ENCODE data around the gene MAP3K1.

MAP3K1 gene

DNA sequence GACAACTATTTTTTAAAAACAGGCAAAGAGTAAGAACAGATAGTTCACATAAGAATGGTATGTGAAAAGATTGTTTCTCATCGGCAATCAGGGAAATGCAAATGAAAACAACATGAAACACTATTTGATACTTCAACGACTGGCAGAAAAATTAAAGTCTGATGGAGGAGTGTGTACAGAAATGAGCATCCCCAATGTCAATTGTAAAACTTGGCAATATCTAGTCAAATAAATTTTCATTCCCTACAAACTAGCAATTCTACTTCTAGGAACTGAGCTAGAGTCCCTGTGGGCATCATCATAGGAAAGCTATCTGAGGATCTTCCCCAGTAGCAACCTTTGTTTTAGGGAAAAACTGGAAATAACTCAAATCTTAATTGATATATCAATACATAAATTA, 29.0 kb upstream of the MAP3K1 start:
- TF ChIP-seq, protein P1, sequence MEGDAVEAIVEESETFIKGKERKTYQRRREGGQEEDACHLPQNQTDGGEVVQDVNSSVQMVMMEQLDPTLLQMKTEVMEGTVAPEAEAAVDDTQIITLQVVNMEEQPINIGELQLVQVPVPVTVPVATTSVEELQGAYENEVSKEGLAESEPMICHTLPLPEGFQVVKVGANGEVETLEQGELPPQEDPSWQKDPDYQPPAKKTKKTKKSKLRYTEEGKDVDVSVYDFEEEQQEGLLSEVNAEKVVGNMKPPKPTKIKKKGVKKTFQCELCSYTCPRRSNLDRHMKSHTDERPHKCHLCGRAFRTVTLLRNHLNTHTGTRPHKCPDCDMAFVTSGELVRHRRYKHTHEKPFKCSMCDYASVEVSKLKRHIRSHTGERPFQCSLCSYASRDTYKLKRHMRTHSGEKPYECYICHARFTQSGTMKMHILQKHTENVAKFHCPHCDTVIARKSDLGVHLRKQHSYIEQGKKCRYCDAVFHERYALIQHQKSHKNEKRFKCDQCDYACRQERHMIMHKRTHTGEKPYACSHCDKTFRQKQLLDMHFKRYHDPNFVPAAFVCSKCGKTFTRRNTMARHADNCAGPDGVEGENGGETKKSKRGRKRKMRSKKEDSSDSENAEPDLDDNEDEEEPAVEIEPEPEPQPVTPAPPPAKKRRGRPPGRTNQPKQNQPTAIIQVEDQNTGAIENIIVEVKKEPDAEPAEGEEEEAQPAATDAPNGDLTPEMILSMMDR (IDR thresholded peaks at IDR 0.05; ENCODE audit: borderline replicate concordance, insufficient read depth, low read depth, low read length): no peak
- no peak overlapping the region for H3K4me3 ChIP-seq (ENCODE audit: low read depth, low read length)

DNA sequence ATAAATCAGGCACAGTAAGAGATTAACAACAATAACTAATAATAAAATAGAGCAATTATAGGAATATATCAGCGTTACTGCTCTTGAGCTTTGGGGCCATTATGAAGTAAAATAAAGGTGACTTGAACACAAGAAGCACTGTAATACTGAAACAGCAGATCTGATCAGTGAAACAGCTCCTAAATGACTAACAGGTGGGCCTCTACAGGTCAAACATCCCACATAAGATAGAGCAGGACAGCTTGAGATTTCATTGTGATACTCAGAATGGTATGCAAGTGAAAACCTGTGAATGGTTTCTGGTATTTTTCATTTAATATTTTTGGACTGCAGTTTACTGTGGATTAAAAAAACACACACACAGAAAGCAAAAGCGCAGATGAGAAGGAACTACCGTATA, 24.0 kb upstream of the MAP3K1 start:
- TF ChIP-seq, protein P1 (IDR thresholded peaks at IDR 0.05; ENCODE audit: borderline replicate concordance, insufficient read depth, low read depth, low read length): no peak
- H3K4me3 ChIP-seq (ENCODE audit: low read depth, low read length): no peak overlapping the region

DNA sequence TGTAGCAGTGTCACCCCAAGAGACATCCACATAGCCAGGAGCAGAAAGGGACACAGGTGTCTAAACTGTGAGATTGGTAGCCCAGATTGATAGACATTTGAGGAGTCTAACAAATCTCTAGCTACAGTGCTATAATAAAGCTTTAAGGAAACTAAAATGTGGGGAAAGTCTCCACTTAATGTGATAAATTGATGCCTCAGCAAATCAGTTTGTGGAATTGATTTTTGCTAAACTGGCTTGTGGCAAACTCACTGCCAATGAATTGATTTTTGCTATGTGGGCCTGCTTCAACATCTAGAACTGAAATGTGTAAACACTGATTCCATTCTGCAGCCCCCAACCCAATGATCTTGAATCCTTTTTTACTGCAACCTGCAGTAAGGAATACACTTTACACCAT, 16.8 kb upstream of the MAP3K1 start:
- TF ChIP-seq, protein P1 (IDR thresholded peaks at IDR 0.05; ENCODE audit: borderline replicate concordance, insufficient read depth, low read depth, low read length): no peak
- no peak overlapping the region for H3K4me3 ChIP-seq (ENCODE audit: low read depth, low read length)

DNA sequence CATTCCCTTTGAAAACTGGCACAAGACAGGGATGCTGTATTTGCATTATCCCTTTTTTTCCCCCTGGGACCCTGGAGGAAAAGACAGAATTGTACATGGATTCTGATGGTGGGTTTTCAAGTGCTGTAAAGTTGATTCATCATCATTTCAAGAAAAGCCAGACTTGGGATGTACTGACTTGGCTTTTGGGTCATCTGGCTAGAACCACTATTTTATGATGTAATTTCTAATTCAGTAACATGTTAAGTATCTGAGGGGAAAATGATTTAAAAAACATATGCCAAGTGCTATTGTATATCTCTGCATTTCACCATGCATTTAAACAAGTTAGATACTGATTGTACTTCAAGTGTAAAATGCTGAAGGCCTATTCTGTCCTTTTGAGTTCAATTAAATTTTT, 15.2 kb upstream of the MAP3K1 start:
- TF ChIP-seq, protein P1 (IDR thresholded peaks at IDR 0.05; ENCODE audit: borderline replicate concordance, insufficient read depth, low read depth, low read length): no peak
- no peak overlapping the region for H3K4me3 ChIP-seq (ENCODE audit: low read depth, low read length)

DNA sequence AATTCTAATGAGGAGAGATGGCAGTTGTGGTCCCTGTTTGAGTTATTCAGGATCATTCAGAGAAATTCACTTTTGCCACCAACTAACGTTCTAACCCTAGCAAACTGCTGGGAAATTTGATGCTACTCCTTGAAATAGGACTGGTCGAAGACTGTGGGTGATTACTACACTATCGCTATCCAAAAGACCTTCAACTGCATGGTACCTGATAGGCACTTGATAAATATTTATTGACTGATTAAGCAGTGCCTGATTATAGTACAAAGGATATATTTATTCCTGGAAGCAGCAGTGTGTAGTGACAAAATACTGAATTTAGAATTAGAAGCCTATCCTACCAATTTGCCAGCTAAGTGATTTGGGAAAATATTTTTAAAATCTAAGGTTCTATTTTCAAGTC, 14.1 kb upstream of the MAP3K1 start:
- TF ChIP-seq, protein P1 (IDR thresholded peaks at IDR 0.05; ENCODE audit: borderline replicate concordance, insufficient read depth, low read depth, low read length): no peak
- H3K4me3 ChIP-seq (ENCODE audit: low read depth, low read length): no peak overlapping the region

DNA sequence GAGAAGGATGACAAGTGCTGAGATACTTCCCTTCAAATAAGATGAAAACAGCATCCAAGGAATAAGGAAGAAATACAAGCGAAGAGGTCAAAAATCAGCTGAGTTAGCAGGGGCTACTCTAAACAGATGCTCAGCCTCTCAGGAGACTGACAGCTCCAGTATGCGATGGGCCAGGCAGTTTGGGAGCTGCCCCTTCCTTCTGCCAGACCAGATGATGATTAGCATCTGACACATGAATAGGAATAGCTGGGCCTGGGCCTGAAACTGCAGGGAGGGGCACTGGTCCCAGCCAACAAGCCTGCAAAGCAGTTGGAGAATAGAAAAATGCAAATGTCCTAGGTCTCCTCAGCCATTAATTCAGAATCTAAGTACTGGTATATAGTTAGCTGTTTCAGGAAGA, 13.1 kb upstream of the MAP3K1 start:
- TF ChIP-seq, protein P1 (IDR thresholded peaks at IDR 0.05; ENCODE audit: borderline replicate concordance, insufficient read depth, low read depth, low read length): no peak
- H3K4me3 ChIP-seq (ENCODE audit: low read depth, low read length): no peak overlapping the region

DNA sequence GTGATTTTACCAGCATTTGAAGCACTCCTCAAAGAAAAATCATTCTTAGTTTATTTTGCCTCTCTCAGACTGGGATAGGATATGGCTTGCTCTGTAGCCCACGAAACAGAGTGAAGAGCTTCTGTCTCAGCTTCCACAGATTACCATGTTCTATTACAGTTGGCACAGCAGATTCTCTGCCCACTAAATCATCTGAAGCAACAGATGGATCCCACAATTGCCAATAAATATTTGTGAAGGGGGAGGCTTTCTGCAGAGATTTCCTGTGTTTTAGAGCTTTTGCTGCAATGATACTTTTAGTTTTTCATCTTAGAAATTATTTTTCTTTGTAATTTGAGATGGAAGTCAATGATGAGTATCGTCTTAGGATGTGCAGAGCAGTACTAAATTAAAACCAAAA, 12.3 kb upstream of the MAP3K1 start:
- TF ChIP-seq, protein P1 (IDR thresholded peaks at IDR 0.05; ENCODE audit: borderline replicate concordance, insufficient read depth, low read depth, low read length): no peak
- H3K4me3 ChIP-seq (ENCODE audit: low read depth, low read length): no peak overlapping the region

Measured in GM12875 (cell line).